Panc1 (cell line): ENCODE data around the gene SLC22A3. TPM values are rescaled to one million over a fixed set of nuclear protein-coding genes. Genes with fewer than 3 reads are reported as not detected.

Experiments used
- ATAC-seq: fragments of 200-7000 bp; cut with Tn5 transposase; 2 replicates; pipeline ENCODE4 v1.9.1; 2020; ENCODE audit warnings: mild to moderate bottlenecking, moderate library complexity
- BruUV-seq: library from RNA; stranded (reverse); fragments of 400-500 nt; replicated peaks from 2 replicates; lab custom pipeline; 2021; lab: Mats Ljungman, UMichigan
- CTCF ChIA-PET: fragments of 300-600 bp; sonication (Branson Sonifier 250); formaldehyde crosslinking; loops from one replicate; lab custom pipeline; 2022; ENCODE audit warnings: antibody characterized with exemption; lab: Charles Lee
- POLR2A ChIA-PET: fragments of 300-600 bp; sonication (Branson Sonifier 250); formaldehyde crosslinking; loops from one replicate; lab custom pipeline; 2022; ENCODE audit warnings: antibody characterized with exemption; lab: Charles Lee
- DNase-seq: peaks from one replicate; pipeline ENCODE4 v3.0.0-alpha.2; 2010; ENCODE audit warnings: low read depth, low spot score
- H3K27ac ChIP-seq: 2 replicates; pipeline ENCODE4 v1.5.1; 2011; ENCODE audit warnings: mild to moderate bottlenecking, low read length, inconsistent platforms
- H3K27me3 ChIP-seq: fragments of 200-500 bp; sonication (Bioruptor generic); 2 replicates; pipeline ENCODE4 v1.6.0; 2014; ENCODE audit warnings: low read length, inconsistent platforms; ENCODE audit not compliant: control insufficient read depth, insufficient read depth
- H3K36me3 ChIP-seq: fragments of 200-500 bp; sonication (Bioruptor generic); 2 replicates; pipeline ENCODE4 v1.5.1; 2014; ENCODE audit warnings: inconsistent platforms, mild to moderate bottlenecking, low read length, moderate library complexity; ENCODE audit not compliant: control insufficient read depth, insufficient read depth
- H3K4me1 ChIP-seq: 2 replicates; pipeline ENCODE4 v1.5.1; 2011; ENCODE audit warnings: inconsistent platforms, mild to moderate bottlenecking, low read length, moderate library complexity; ENCODE audit not compliant: control insufficient read depth, insufficient read depth
- H3K4me3 ChIP-seq, 2 experiments: 2 replicates each; pipeline ENCODE4 v1.5.1; 2011 to 2012; ENCODE audit warnings: low read depth in 2 of 2, low read length in 2 of 2, mild to moderate bottlenecking in 2 of 2, inconsistent platforms in 1 of 2, moderate library complexity in 1 of 2
- H3K9me3 ChIP-seq: fragments of 200-500 bp; sonication (Bioruptor generic); 2 replicates; pipeline ENCODE4 v1.5.1; 2014; ENCODE audit warnings: low read depth, mild to moderate bottlenecking, inconsistent platforms, low read length, moderate library complexity; ENCODE audit not compliant: control insufficient read depth, insufficient read depth
- POLR2AphosphoS5 ChIP-seq: IDR thresholded peaks from 2 replicates; pipeline ENCODE4 v1.6.1; 2012; ENCODE audit warnings: mild to moderate bottlenecking, low read depth, low read length, moderate library complexity
- SIN3A ChIP-seq: IDR thresholded peaks from 2 replicates; pipeline ENCODE4 v1.6.1; 2012; ENCODE audit warnings: low read depth, mild to moderate bottlenecking, low read length, moderate library complexity, borderline replicate concordance; ENCODE audit not compliant: insufficient read depth
- TCF7L2 ChIP-seq: IDR thresholded peaks from 2 replicates; pipeline ENCODE4 v1.6.1; 2011; ENCODE audit warnings: mild to moderate bottlenecking, low read depth, low read length, inconsistent platforms
- in situ Hi-C: cut with HindIII; loops from 2 replicates; pipeline ENCODE4 v1.10.0; 2016; ENCODE audit warnings: low sequenced_read_pairs, low pct_unique_long_range_greater_than_20kb
- intact Hi-C: fragments of 100-400 bp; cut with micrococcal nuclease; formaldehyde crosslinking; loops from one replicate; pipeline ENCODE4 v1.10.0; 2022; ENCODE audit not compliant: unreplicated experiment
- total RNA-seq: library from RNA; stranded (reverse); gene quantifications from one replicate; pipeline ENCODE4 v1.2.1, GENCODE V29; 2021; ENCODE audit not compliant: unreplicated experiment
- TF ChIP-seq, protein P1 (sequence below), 2 experiments: IDR thresholded peaks; 2 replicates each; pipeline ENCODE4 v1.6.1; 2011 to 2012; ENCODE audit warnings: low read depth in 2 of 2, control low read depth in 1 of 2, low read length in 1 of 2, mild to moderate bottlenecking in 1 of 2, moderate library complexity in 1 of 2; ENCODE audit not compliant: insufficient read depth in 1 of 2
- TF ChIP-seq, protein P2 (sequence below): fragments of 450-650 bp; IDR thresholded peaks from 2 replicates; pipeline ENCODE4 v1.5.1; 2017; ENCODE audit warnings: mild to moderate bottlenecking

SLC22A3 gene
- total RNA-seq, 1 experiment from 2014 or later: not detected

DNA sequence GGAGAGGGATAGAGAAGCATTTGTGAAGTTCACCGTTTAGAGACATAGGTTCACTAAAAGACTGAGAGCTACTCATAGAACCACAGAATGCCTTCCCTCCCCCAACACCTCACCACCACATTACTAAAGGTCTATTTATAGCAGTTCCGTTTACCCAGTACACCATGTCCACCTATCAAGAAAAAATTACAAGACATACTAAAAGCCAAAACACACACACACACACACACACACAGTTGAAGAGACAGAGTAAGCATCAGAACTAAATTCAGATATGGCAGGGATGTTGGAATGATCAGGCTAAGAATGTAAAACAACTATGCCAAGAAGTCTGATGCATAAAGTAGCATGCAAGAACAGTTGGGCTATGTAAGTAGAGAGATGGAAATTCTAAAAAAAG, 52.3 kb downstream of the SLC22A3 start:
- CTCF ChIA-PET: no interaction called here
- DNase-seq (no peak), ATAC-seq (no peak)
- in situ Hi-C loops (no loop called here), intact Hi-C loops (no loop called here)
- H3K27me3 ChIP-seq: no peaks in the 10 kb centered on the region
- no peak overlapping the region for H3K27ac ChIP-seq
- no peaks in the 10 kb centered on the region for H3K9me3 ChIP-seq
- no peaks in the 10 kb centered on the region for H3K36me3 ChIP-seq
- no peaks in the 10 kb centered on the region for H3K4me1 ChIP-seq
- TF ChIP-seq, protein P1, sequence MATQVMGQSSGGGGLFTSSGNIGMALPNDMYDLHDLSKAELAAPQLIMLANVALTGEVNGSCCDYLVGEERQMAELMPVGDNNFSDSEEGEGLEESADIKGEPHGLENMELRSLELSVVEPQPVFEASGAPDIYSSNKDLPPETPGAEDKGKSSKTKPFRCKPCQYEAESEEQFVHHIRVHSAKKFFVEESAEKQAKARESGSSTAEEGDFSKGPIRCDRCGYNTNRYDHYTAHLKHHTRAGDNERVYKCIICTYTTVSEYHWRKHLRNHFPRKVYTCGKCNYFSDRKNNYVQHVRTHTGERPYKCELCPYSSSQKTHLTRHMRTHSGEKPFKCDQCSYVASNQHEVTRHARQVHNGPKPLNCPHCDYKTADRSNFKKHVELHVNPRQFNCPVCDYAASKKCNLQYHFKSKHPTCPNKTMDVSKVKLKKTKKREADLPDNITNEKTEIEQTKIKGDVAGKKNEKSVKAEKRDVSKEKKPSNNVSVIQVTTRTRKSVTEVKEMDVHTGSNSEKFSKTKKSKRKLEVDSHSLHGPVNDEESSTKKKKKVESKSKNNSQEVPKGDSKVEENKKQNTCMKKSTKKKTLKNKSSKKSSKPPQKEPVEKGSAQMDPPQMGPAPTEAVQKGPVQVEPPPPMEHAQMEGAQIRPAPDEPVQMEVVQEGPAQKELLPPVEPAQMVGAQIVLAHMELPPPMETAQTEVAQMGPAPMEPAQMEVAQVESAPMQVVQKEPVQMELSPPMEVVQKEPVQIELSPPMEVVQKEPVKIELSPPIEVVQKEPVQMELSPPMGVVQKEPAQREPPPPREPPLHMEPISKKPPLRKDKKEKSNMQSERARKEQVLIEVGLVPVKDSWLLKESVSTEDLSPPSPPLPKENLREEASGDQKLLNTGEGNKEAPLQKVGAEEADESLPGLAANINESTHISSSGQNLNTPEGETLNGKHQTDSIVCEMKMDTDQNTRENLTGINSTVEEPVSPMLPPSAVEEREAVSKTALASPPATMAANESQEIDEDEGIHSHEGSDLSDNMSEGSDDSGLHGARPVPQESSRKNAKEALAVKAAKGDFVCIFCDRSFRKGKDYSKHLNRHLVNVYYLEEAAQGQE (IDR thresholded peaks at IDR 0.05; ENCODE audit: insufficient read depth in 1 of 2, low read depth in 2 of 2, low read length in 1 of 2): no peak
- TF ChIP-seq SIN3A (no peak), TCF7L2 (no peak)
- TF ChIP-seq, protein P2, sequence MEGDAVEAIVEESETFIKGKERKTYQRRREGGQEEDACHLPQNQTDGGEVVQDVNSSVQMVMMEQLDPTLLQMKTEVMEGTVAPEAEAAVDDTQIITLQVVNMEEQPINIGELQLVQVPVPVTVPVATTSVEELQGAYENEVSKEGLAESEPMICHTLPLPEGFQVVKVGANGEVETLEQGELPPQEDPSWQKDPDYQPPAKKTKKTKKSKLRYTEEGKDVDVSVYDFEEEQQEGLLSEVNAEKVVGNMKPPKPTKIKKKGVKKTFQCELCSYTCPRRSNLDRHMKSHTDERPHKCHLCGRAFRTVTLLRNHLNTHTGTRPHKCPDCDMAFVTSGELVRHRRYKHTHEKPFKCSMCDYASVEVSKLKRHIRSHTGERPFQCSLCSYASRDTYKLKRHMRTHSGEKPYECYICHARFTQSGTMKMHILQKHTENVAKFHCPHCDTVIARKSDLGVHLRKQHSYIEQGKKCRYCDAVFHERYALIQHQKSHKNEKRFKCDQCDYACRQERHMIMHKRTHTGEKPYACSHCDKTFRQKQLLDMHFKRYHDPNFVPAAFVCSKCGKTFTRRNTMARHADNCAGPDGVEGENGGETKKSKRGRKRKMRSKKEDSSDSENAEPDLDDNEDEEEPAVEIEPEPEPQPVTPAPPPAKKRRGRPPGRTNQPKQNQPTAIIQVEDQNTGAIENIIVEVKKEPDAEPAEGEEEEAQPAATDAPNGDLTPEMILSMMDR: no peak
- POLR2A ChIA-PET: interaction anchor here (0.6 kb wide), 1 partner anchor 36 kb away, joined by 6 read pairs; no protein-coding TSS in a partner anchor
- no TSS peak for BruUV-seq
- no peak overlapping the region for H3K4me3 ChIP-seq

DNA sequence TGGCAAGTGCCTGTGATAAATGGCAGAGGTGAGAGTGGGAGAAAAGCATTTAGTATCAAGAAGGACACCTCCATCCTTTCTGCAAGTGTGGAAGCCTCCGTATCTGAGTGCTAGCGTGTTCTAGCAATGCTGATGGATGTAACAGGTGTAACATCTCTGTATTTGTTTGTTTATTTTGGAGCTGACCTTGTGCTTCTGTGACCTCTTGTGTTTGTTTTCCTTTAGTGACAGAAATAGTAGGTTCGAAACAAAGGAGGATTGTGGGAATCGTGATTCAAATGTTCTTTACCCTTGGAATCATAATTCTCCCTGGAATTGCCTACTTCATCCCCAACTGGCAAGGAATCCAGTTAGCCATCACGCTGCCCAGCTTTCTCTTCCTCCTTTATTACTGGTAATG, 60.4 kb downstream of the SLC22A3 start:
- ChIA-PET POLR2A (no interaction called here), CTCF (no interaction called here)
- in situ Hi-C loops (no loop called here), intact Hi-C loops (no loop called here)
- BruUV-seq: no TSS peak
- H3K27ac ChIP-seq: no peak overlapping the region
- TF ChIP-seq, protein P2: no peak
- TF ChIP-seq TCF7L2 (no peak), SIN3A (no peak), POLR2AphosphoS5 (no peak)
- TF ChIP-seq, protein P1 (IDR thresholded peaks at IDR 0.05; ENCODE audit: insufficient read depth in 1 of 2, low read depth in 2 of 2, low read length in 1 of 2): no peak
- H3K27me3 ChIP-seq: no peaks in the 10 kb centered on the region
- H3K4me3 ChIP-seq: no peak overlapping the region
- ATAC-seq (no peak), DNase-seq (no peak)
- no peaks in the 10 kb centered on the region for H3K4me1 ChIP-seq
- no peaks in the 10 kb centered on the region for H3K36me3 ChIP-seq
- no peaks in the 10 kb centered on the region for H3K9me3 ChIP-seq
